ENCODE results near the gene PTGR2.

- TF ChIP-seq, protein P1, sequence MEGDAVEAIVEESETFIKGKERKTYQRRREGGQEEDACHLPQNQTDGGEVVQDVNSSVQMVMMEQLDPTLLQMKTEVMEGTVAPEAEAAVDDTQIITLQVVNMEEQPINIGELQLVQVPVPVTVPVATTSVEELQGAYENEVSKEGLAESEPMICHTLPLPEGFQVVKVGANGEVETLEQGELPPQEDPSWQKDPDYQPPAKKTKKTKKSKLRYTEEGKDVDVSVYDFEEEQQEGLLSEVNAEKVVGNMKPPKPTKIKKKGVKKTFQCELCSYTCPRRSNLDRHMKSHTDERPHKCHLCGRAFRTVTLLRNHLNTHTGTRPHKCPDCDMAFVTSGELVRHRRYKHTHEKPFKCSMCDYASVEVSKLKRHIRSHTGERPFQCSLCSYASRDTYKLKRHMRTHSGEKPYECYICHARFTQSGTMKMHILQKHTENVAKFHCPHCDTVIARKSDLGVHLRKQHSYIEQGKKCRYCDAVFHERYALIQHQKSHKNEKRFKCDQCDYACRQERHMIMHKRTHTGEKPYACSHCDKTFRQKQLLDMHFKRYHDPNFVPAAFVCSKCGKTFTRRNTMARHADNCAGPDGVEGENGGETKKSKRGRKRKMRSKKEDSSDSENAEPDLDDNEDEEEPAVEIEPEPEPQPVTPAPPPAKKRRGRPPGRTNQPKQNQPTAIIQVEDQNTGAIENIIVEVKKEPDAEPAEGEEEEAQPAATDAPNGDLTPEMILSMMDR (IDR thresholded peaks at IDR 0.05): no peak
- no peak for TF ChIP-seq POLR2A (IDR thresholded peaks at IDR 0.05)
Measured at GRCh38 chr14:73809391-73809790, 42.2 kb upstream of the PTGR2 start.
